Measurements from ENCODE around the gene PRKCD.

Gene PRKCD

GRCh38 chr3:53232641-53233377, 71.8 kb downstream of the PRKCD start:
- DNase-seq (ENCODE audit: low spot score) = no peak

- DNase-seq (ENCODE audit: low spot score) = no peak
Observed at GRCh38 chr3:53234130-53234840, 73.3 kb downstream of the PRKCD start.

DNA sequence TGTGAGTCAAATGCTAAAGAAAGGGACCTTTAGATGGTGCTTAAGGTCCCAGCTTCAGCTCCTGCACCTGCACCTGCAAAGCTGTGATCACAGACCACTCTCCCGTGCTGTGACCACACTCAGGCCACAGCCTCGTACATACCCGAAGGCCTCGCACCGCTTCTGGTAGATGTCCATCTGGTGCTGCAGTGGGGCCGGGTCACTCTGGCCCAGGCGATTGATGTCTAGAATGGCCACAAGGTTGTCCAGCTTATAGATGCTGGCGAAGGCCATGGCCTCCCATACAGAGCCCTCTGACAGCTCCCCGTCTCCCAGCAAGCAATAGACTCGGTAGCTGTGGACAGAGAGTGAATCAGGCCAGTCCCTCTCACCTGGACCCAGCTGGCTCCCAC, 73.8 kb downstream of the PRKCD start:
- DNase-seq (ENCODE audit: low spot score) = no peak

GRCh38 chr3:53235545-53235944, 74.5 kb downstream of the PRKCD start:
- DNase-seq (ENCODE audit: low spot score) = no peak

- DNase-seq (ENCODE audit: low spot score) = peak; percentile 58
Observed at GRCh38 chr3:53236112-53236841, 75.3 kb downstream of the PRKCD start.

- DNase-seq (ENCODE audit: low spot score) = peak; percentile 59
Observed at GRCh38 chr3:53238051-53238850, 77.2 kb downstream of the PRKCD start.

DNA sequence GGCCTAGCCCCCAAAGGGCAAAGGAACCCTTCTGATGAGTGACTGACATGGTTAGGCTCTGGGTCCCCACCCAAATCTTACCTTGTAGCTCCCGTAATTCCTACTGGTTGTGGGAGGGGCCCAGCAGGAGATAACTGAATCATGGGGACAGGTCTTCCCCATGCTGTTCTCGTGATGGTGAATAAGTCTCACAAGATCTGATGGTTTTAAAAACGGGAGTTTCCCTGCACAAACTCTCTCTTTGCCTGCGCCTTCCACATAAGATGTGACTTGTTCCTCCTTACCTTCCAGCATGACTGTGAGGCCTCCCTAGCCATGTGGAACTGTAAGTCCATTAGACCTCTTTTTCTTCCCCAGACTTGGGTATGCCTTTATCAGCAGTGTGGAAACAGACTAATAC, 77.9 kb downstream of the PRKCD start:
- no peak for DNase-seq (ENCODE audit: low spot score)

- no peak for DNase-seq (ENCODE audit: low spot score)
Observed at GRCh38 chr3:53239800-53240199, 78.8 kb downstream of the PRKCD start.

DNA sequence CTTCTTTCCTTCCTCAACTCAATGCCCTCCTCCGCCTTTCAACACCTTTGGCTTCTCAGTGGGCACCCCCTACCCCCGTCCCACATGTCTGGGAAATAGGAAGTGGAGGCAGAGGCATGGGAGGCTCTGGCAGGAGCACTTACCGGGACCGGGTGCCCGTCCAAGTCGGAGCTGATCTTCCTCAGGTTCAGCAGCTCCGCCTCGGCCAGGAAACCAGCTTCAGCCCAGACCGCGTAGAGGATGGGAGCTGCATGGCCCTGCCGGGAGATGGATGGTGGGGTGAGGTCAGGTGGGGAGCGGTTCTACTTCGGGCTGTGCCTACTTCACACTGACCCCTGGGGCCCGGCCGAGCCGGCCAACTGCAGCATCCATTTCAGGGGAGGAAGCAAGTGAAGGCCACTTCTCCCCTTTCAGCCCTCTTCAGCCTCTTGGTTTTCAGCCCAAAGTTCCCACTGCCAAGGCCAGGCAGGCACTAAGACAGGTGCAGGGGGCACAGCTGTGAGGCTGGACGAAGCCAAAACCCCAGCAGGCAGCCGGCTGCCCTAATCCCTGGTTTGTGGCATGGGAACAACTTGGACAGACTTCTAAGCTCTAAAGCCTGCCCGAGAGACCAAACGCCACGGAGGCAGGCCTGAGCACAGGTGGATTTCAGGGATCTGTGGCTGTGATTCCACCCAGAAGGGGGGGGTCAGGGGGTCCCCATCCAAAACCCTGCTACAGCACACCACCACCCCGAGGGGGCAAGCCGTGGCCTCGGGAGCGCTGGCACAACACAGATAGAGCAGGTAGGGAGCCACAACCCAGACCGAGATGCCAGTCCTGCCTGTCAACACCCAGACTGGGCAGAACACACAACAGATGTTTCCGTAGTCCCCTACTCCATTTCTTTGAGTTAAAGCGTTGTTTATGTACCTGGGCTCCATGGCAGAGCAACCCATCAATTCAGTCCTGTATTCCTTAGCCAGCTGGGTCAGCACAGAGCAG, 80.3 kb downstream of the PRKCD start:
- DNase-seq (ENCODE audit: low spot score) = no peak

DNA sequence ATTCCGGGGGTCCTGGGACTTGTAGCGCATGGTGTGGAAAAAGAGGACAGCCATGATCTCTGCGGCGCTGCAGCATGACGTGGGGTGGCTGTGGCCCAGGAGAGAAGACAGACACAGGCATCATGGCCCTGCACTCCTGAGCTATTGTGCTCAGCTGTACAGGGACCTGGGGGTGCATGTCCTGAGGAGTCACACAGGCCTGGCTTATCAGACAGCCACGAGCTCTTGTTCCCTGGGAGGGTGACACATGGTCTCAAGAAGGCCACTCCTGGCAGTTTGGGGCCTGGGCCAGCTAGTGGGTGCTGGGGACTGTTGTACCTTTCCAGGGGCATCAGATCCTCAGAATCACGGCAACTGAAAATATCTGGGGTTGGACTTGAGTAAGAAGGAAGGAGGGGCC, 81.1 kb downstream of the PRKCD start:
- no peak for DNase-seq (ENCODE audit: low spot score)
